IPS DF 6.9 (cell line): ENCODE results near the gene KATNIP.

Source experiments
- DNase-seq: peaks from one replicate; pipeline ENCODE4 v3.0.0-alpha.2; 2013; ENCODE audit warnings: low read depth, low spot score
- H3K27ac ChIP-seq: one replicate; pipeline ENCODE4 v1.5.1; 2013; ENCODE audit warnings: low read length, control low read depth
- H3K27me3 ChIP-seq: 2 replicates; pipeline ENCODE4 v1.6.1; 2013; ENCODE audit warnings: mild to moderate bottlenecking, low read length; ENCODE audit not compliant: control insufficient read depth, insufficient read depth
- H3K36me3 ChIP-seq: 2 replicates; pipeline ENCODE4 v1.6.1; 2013; ENCODE audit warnings: low read length; ENCODE audit not compliant: control insufficient read depth, insufficient read depth
- H3K4me1 ChIP-seq: 2 replicates; pipeline ENCODE4 v1.6.1; 2013; ENCODE audit warnings: low read length; ENCODE audit not compliant: control insufficient read depth, insufficient read depth
- H3K4me3 ChIP-seq: 2 replicates; pipeline ENCODE4 v1.5.1; 2013; ENCODE audit warnings: mild to moderate bottlenecking, low read length
- H3K9me3 ChIP-seq: 2 replicates; pipeline ENCODE4 v1.6.1; 2013; ENCODE audit warnings: low read length, inconsistent platforms; ENCODE audit not compliant: control insufficient read depth, insufficient read depth
- WGBS: extraction: QIAGEN DNeasy Blood & Tissue Kit; methylation state at CpG from one replicate; pipeline ENCODE4 v1.1.7; 2013; ENCODE audit warnings: mixed read lengths, missing lambda C conversion rate; ENCODE audit not compliant: insufficient read length, insufficient coverage; 5-methylcytosine and 5-hydroxymethylcytosine counted together

The KATNIP gene

GRCh38 chr16:27549746-27550581, at the start of gene KATNIP, which contains the start of gene GTF3C1:
TSS of gene KATNIP (plus strand) at chr16:27550144. CDS start at chr16:27550171, 27 bp downstream.
TSS of gene GTF3C1 (minus strand) at chr16:27549913. CDS start at chr16:27549890, 23 bp downstream.
- no CpG with 5 or more reads among the region's 59 CpGs for WGBS
- DNase-seq, result peak; percentile 94
- H3K27ac ChIP-seq, result no peak within 1 kb of the TSS
- H3K4me1 ChIP-seq, result no peaks in the 10 kb centered on the region
- peak within 1 kb of the TSS; percentile 99 for H3K4me3 ChIP-seq
- H3K27me3 ChIP-seq, result no peaks in the 10 kb centered on the region
- no peaks in the 10 kb centered on the region for H3K9me3 ChIP-seq
- H3K36me3 ChIP-seq, result peaks cover 6% of the 10 kb centered on the region; the same call in 1 of the 2 replicates

GRCh38 chr16:27500801-27501200, 49.1 kb upstream of the KATNIP start:
- H3K9me3 ChIP-seq, result no peaks in the 10 kb centered on the region
- no peak for DNase-seq
- no CpG with 5 or more reads among the region's 3 CpGs for WGBS
- no peaks in the 10 kb centered on the region for H3K27me3 ChIP-seq
- no peak overlapping the region for H3K4me3 ChIP-seq
- no peak overlapping the region for H3K27ac ChIP-seq
- H3K4me1 ChIP-seq, result no peaks in the 10 kb centered on the region
- H3K36me3 ChIP-seq, result peaks cover 49% of the 10 kb centered on the region

DNA sequence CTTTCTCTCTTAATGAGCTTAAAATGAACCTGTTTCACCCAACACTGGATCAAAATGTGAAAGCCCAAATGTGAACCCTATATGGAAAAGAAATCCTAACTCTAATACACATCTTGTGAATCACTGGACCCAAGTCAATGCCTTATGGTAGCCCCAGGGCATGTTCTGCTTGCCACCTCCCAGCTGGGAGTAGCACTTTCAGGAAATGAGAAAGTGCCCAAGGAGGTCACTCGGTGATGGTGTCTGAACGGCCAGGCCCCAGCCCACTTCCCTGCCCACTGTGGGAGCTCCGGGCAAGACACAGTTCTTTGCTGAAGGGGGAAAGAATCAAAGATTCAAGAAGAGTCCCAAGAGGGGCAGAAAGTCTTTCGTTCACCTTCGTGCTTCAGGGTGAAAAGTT, 46.3 kb upstream of the KATNIP start:
- H3K36me3 ChIP-seq, result peaks cover 54% of the 10 kb centered on the region
- H3K27me3 ChIP-seq, result no peaks in the 10 kb centered on the region
- no CpG with 5 or more reads among the region's 5 CpGs for WGBS
- H3K9me3 ChIP-seq, result no peaks in the 10 kb centered on the region
- no peak overlapping the region for H3K4me3 ChIP-seq
- DNase-seq, result no peak
- no peaks in the 10 kb centered on the region for H3K4me1 ChIP-seq
- no peak overlapping the region for H3K27ac ChIP-seq

- H3K4me1 ChIP-seq, result no peaks in the 10 kb centered on the region
- no CpG with 5 or more reads among the region's 13 CpGs for WGBS
- no peak overlapping the region for H3K27ac ChIP-seq
- H3K27me3 ChIP-seq, result no peaks in the 10 kb centered on the region
- no peaks in the 10 kb centered on the region for H3K9me3 ChIP-seq
- H3K36me3 ChIP-seq, result peaks cover 47% of the 10 kb centered on the region
- no peak for DNase-seq
- H3K4me3 ChIP-seq, result no peak overlapping the region
These were observed 44.4 kb upstream of the KATNIP start for GRCh38 chr16:27505297-27506236.

- H3K4me3 ChIP-seq, result no peak overlapping the region
- H3K27ac ChIP-seq, result no peak overlapping the region
- H3K4me1 ChIP-seq, result no peaks in the 10 kb centered on the region
- no peaks in the 10 kb centered on the region for H3K9me3 ChIP-seq
- H3K27me3 ChIP-seq, result no peaks in the 10 kb centered on the region
- WGBS, result no CpG with 5 or more reads among the region's 17 CpGs
- H3K36me3 ChIP-seq, result peaks cover 45% of the 10 kb centered on the region
- no peak for DNase-seq
These were observed 43.2 kb upstream of the KATNIP start for GRCh38 chr16:27506771-27507170.

- H3K9me3 ChIP-seq, result no peaks in the 10 kb centered on the region
- H3K27me3 ChIP-seq, result no peaks in the 10 kb centered on the region
- H3K4me1 ChIP-seq, result no peaks in the 10 kb centered on the region
- H3K36me3 ChIP-seq, result peaks cover 34% of the 10 kb centered on the region
- no peak overlapping the region for H3K4me3 ChIP-seq
- WGBS, result no CpG with 5 or more reads among the region's 9 CpGs
- no peak for DNase-seq
- H3K27ac ChIP-seq, result no peak overlapping the region
These were observed 41.5 kb upstream of the KATNIP start for GRCh38 chr16:27508476-27508875.

DNA sequence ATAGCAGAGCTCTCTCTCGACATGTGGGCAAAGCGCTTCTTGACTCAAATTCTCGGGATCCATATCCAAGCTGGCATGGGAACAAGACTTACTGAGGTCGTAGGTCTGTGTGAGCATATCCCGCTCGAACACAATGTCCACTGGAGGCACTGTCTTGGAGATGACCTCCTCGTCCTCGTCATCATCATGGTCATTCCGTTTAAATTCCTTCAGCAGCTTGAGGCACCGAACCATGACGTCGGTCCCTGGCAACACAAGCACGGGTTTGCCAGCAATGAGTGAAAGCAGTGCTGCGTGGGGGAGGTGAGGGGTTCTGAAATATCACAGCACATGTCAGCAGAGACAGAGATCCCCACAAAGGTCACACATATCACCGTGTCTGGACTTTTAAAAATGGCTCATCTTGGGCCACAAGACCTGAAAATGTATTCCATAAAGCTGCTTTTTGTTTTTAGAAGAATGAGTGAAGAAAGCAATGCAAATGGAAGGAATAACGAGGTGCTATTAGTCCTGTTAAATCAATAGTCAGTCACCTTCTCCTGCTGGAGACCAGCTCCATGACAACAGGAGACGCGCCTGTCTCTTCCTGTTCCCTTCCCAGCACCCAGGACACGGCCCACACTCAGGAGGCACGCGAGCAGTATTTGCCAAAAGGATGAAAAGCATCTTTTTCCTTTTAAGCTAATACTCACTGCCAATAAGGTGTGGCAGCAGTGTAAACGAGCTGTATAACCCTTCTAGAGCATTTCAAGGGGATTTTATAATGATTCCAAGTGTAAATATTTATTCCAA, 38.1 kb upstream of the KATNIP start:
- Histone ChIP-seq H3K36me3 (peaks cover 18% of the 10 kb centered on the region), H3K27ac (no peak overlapping the region), H3K27me3 (no peaks in the 10 kb centered on the region), H3K9me3 (no peaks in the 10 kb centered on the region), H3K4me1 (no peaks in the 10 kb centered on the region), H3K4me3 (no peak overlapping the region)
- WGBS, result no CpG with 5 or more reads among the region's 22 CpGs
- no peak for DNase-seq

GRCh38 chr16:27514806-27515205, 35.1 kb upstream of the KATNIP start:
- H3K27ac ChIP-seq, result no peak overlapping the region
- H3K27me3 ChIP-seq, result no peaks in the 10 kb centered on the region
- no peaks in the 10 kb centered on the region for H3K9me3 ChIP-seq
- peaks cover 10% of the 10 kb centered on the region; the same call in 1 of the 2 replicates for H3K36me3 ChIP-seq
- WGBS, result no CpG with 5 or more reads among the region's 12 CpGs
- DNase-seq, result no peak
- H3K4me3 ChIP-seq, result no peak overlapping the region
- no peaks in the 10 kb centered on the region for H3K4me1 ChIP-seq

GRCh38 chr16:27515874-27516353, 34.0 kb upstream of the KATNIP start:
- no peaks in the 10 kb centered on the region for H3K4me1 ChIP-seq
- no CpG with 5 or more reads among the region's 9 CpGs for WGBS
- no peak overlapping the region for H3K4me3 ChIP-seq
- H3K9me3 ChIP-seq, result no peaks in the 10 kb centered on the region
- H3K27ac ChIP-seq, result no peak overlapping the region
- no peaks in the 10 kb centered on the region for H3K27me3 ChIP-seq
- peaks cover 5% of the 10 kb centered on the region; the same call in 1 of the 2 replicates for H3K36me3 ChIP-seq
- peak; percentile 31 for DNase-seq
